GM19395 (cell line): ENCODE results near the gene EIF6.

Experiments
- ATAC-seq: cut with Tn5 transposase; IDR thresholded peaks from one replicate; pipeline ENCODE4 v1.9.1; 2021; ENCODE audit warnings: mild to moderate bottlenecking, moderate library complexity; ENCODE audit not compliant: unreplicated experiment

Gene EIF6

GRCh38 chr20:35314816-35315631 is 30.5 kb upstream of the EIF6 start:
- ATAC-seq = no peak

GRCh38 chr20:35312318-35312717 is 27.7 kb upstream of the EIF6 start:
- no peak for ATAC-seq

GRCh38 chr20:35311822-35312221 is 27.2 kb upstream of the EIF6 start:
- no peak for ATAC-seq

- ATAC-seq = no peak
Observed at GRCh38 chr20:35311409-35311808, 26.8 kb upstream of the EIF6 start.

GRCh38 chr20:35307666-35308653 is 23.4 kb upstream of the EIF6 start:
- no peak for ATAC-seq

- no peak for ATAC-seq
Observed at GRCh38 chr20:35306931-35307517, 22.5 kb upstream of the EIF6 start.

GRCh38 chr20:35305682-35306556 is 21.3 kb upstream of the EIF6 start:
- ATAC-seq = no peak

- ATAC-seq = no peak
Observed at GRCh38 chr20:35304956-35305355, 20.4 kb upstream of the EIF6 start.

GRCh38 chr20:35303735-35304491 is 19.3 kb upstream of the EIF6 start:
- no peak for ATAC-seq

GRCh38 chr20:35303382-35303734 is 18.8 kb upstream of the EIF6 start:
- no peak for ATAC-seq

GRCh38 chr20:35302421-35303335 is 18.1 kb upstream of the EIF6 start:
- no peak for ATAC-seq

GRCh38 chr20:35301426-35301825 is 16.9 kb upstream of the EIF6 start:
- no peak for ATAC-seq

GRCh38 chr20:35300469-35301262 is 16.1 kb upstream of the EIF6 start:
- no peak for ATAC-seq

- no peak for ATAC-seq
Observed at GRCh38 chr20:35299780-35300179, 15.2 kb upstream of the EIF6 start.

- no peak for ATAC-seq
Observed at GRCh38 chr20:35298264-35298663, 13.7 kb upstream of the EIF6 start.

- no peak for ATAC-seq
Observed at GRCh38 chr20:35297740-35298139, 13.2 kb upstream of the EIF6 start.

GRCh38 chr20:35297155-35297554 is 12.6 kb upstream of the EIF6 start:
- no peak for ATAC-seq

- ATAC-seq = no peak
Observed at GRCh38 chr20:35296101-35296554, 11.6 kb upstream of the EIF6 start.
